ENCODE data around the gene TNRC6C. TPM values are rescaled to one million over a fixed set of nuclear protein-coding genes. Genes with fewer than 3 reads are reported as not detected.
A peak's percentile ranks its signal among the peaks of the same experiment; 100 is the strongest.
"Not testable (repeated sequence)": the region's sequence is repeated elsewhere in the genome, so short reads cannot be mapped to it uniquely, and the experiment has no call there.

Gene TNRC6C
- total RNA-seq, 1 donor: 6.2 TPM

DNA sequence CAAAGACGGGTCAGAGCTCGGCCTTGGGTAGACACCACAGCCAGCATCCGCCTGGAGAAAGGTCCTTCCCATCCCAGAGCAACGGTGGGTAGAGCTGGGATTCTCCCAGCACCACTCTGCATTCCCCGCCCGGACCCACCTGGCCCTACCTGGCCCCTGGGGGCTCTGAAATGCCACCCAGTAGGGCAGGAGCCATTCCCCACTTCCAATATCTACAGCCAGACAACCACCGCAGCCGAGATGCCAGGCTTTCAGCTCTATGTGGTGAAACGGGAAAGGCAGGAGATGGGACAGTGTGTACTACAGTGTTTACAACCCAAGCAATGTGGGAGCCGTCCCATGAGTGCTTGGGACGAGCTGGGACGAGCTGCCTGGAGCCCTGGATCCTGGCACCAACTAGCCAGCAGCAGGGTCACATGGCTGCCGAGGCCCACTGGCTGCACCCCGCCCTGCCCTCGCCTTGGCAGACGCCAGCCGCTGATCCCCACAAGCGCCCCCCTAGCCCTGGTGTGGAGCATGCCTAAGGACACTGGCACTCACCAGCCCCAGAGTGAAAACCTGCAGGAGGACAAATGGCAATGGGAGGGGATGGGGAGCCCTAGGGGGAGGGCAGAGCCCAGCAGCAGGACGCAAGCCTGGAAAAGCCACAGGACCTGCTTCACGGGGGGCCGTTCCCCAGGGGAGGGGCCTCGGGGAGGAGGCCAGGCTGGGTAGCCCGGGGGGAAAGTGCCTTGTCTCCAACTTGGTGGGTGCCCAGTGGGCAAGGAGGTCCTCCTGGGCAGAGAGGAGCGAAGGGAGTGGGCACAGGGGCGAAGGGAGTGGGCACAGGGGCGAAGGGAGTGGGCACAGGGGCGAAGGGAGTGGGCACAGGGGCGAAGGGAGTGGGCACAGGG, 156.6 kb downstream of the TNRC6C start:
- Histone ChIP-seq H2AFZ (ENCODE audit: low read length) (no peak overlapping the region), H3K27ac (ENCODE audit: low read depth, low read length) (no peak overlapping the region), H3K4me2 (ENCODE audit: insufficient read depth, low read length) (no peak overlapping the region), H3K79me2 (ENCODE audit: insufficient read depth, low read length) (no peaks in the 10 kb centered on the region), H3K27me3 (ENCODE audit: insufficient read depth, low read length) (peaks cover 20% of the 10 kb centered on the region), H3K36me3 (ENCODE audit: insufficient read depth, low read length) (no peaks in the 10 kb centered on the region), H3K9me3 (ENCODE audit: low read depth, low read length) (no peaks in the 10 kb centered on the region), H3K4me1 (ENCODE audit: insufficient read depth, low read length) (no peaks in the 10 kb centered on the region), H3K4me3 (ENCODE audit: insufficient read depth, low read length) (no peak overlapping the region), H4K20me1 (ENCODE audit: insufficient read depth, low read length) (no peaks in the 10 kb centered on the region)
- peak; percentile 85 for DNase-seq (ENCODE audit: insufficient read length, low spot score, missing footprints)
- TF ChIP-seq, protein P1, sequence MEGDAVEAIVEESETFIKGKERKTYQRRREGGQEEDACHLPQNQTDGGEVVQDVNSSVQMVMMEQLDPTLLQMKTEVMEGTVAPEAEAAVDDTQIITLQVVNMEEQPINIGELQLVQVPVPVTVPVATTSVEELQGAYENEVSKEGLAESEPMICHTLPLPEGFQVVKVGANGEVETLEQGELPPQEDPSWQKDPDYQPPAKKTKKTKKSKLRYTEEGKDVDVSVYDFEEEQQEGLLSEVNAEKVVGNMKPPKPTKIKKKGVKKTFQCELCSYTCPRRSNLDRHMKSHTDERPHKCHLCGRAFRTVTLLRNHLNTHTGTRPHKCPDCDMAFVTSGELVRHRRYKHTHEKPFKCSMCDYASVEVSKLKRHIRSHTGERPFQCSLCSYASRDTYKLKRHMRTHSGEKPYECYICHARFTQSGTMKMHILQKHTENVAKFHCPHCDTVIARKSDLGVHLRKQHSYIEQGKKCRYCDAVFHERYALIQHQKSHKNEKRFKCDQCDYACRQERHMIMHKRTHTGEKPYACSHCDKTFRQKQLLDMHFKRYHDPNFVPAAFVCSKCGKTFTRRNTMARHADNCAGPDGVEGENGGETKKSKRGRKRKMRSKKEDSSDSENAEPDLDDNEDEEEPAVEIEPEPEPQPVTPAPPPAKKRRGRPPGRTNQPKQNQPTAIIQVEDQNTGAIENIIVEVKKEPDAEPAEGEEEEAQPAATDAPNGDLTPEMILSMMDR (IDR thresholded peaks at IDR 0.05; ENCODE audit: extremely low read depth, low read depth, low read length): no peak

GRCh38 chr17:78115803-78116202, 157.3 kb downstream of the TNRC6C start:
- not testable (repeated sequence) for H3K4me3 ChIP-seq (ENCODE audit: insufficient read depth, low read length); H4K20me1 ChIP-seq (ENCODE audit: insufficient read depth, low read length); H3K4me1 ChIP-seq (ENCODE audit: insufficient read depth, low read length); H3K79me2 ChIP-seq (ENCODE audit: insufficient read depth, low read length); H3K36me3 ChIP-seq (ENCODE audit: insufficient read depth, low read length); H3K27ac ChIP-seq (ENCODE audit: low read depth, low read length); H3K4me2 ChIP-seq (ENCODE audit: insufficient read depth, low read length); H2AFZ ChIP-seq (ENCODE audit: low read length); H3K9me3 ChIP-seq (ENCODE audit: low read depth, low read length)
- DNase-seq (ENCODE audit: insufficient read length, low spot score, missing footprints): peak; percentile 58
- peaks cover 20% of the 10 kb centered on the region for H3K27me3 ChIP-seq (ENCODE audit: insufficient read depth, low read length)

DNA sequence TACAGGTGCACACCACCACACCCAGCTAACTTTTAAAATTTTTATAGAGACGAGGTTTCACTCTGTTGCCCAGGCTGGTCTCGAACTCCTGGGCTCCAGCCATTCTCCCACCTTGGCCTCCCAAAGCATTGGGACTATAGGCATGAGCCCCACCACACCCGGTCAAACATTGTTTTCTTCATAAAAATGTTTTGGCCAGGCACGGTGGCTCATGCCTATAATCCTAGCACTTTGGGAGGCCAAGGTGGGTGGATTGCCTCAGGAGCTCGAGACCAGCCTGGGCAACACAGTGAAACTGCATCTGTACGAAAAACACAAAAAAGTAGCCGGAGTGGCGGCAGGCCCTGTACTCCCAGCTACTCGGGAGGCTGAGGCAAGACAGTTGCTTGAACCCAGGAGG, 157.9 kb downstream of the TNRC6C start:
- no peak for DNase-seq (ENCODE audit: insufficient read length, low spot score, missing footprints)
- no peak overlapping the region for H2AFZ ChIP-seq (ENCODE audit: low read length)
- no peak overlapping the region for H3K4me3 ChIP-seq (ENCODE audit: insufficient read depth, low read length)
- H3K27ac ChIP-seq (ENCODE audit: low read depth, low read length): no peak overlapping the region
- no peaks in the 10 kb centered on the region for H4K20me1 ChIP-seq (ENCODE audit: insufficient read depth, low read length)
- H3K27me3 ChIP-seq (ENCODE audit: insufficient read depth, low read length): peaks cover 20% of the 10 kb centered on the region
- no peaks in the 10 kb centered on the region for H3K4me1 ChIP-seq (ENCODE audit: insufficient read depth, low read length)
- H3K4me2 ChIP-seq (ENCODE audit: insufficient read depth, low read length): no peak overlapping the region
- no peaks in the 10 kb centered on the region for H3K79me2 ChIP-seq (ENCODE audit: insufficient read depth, low read length)
- no peaks in the 10 kb centered on the region for H3K36me3 ChIP-seq (ENCODE audit: insufficient read depth, low read length)
- no peaks in the 10 kb centered on the region for H3K9me3 ChIP-seq (ENCODE audit: low read depth, low read length)
- TF ChIP-seq, protein P1 (IDR thresholded peaks at IDR 0.05; ENCODE audit: extremely low read depth, low read depth, low read length): no peak

DNA sequence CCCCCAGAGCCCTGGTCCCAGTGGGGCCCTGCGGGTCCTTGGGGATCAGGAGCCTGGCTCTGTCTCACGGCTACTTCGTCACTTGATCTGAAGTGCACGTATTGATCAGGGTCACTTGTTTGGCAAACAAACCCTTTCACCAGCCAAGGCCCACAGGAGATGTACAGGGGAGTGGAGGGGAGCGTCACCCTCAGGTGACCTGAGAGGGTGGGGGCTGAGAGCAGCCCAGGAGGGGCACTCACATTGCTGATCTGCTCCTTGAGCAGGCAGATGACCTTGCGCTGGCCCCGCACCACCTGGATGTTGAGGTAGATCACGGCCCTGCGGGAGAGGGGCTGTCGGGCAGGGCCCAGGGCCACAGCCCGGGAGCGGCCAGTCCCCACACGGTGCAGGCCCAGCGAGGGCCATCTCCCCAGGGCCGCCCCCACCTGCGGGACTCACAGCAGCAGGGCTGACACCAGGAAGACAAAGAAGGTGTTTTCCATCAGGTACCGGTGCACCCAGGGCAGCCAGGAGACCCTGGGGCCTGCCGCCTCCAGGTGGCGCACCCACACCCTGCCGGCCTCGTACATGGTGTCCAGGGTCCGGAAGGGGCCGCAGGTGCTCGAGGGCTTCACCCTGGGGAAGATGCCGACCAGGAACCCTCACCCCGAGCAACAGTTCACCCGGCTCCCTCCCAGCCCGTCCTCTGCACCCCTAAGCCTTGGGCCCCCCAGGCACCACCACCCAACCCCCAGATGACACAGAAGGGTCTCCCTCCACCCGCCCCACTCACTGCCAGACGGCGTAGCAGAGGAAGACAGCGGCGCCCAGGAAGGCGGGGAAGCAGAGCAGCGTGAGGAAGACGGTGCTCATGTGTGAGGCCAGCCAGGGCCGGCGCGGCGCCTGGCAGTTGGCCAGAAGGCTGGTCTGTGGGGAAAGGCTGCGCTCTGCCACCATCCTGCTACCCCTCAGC, 158.8 kb downstream of the TNRC6C start:
- peak; percentile 93 for DNase-seq (ENCODE audit: insufficient read length, low spot score, missing footprints)
- Histone ChIP-seq H3K36me3 (ENCODE audit: insufficient read depth, low read length) (no peaks in the 10 kb centered on the region), H3K9me3 (ENCODE audit: low read depth, low read length) (no peaks in the 10 kb centered on the region), H4K20me1 (ENCODE audit: insufficient read depth, low read length) (no peaks in the 10 kb centered on the region), H3K79me2 (ENCODE audit: insufficient read depth, low read length) (no peaks in the 10 kb centered on the region), H2AFZ (ENCODE audit: low read length) (no peak overlapping the region), H3K27ac (ENCODE audit: low read depth, low read length) (no peak overlapping the region), H3K4me2 (ENCODE audit: insufficient read depth, low read length) (no peak overlapping the region), H3K27me3 (ENCODE audit: insufficient read depth, low read length) (peaks cover 20% of the 10 kb centered on the region), H3K4me3 (ENCODE audit: insufficient read depth, low read length) (no peak overlapping the region), H3K4me1 (ENCODE audit: insufficient read depth, low read length) (no peaks in the 10 kb centered on the region)
- TF ChIP-seq, protein P1 (IDR thresholded peaks at IDR 0.05; ENCODE audit: extremely low read depth, low read depth, low read length): no peak

All from osteoblast (primary cell).